ENCODE results near the gene SERPINE1. TPM values are rescaled to one million over a fixed set of nuclear protein-coding genes. Genes with fewer than 3 reads are reported as not detected.
A peak's percentile ranks its signal among the peaks of the same experiment; 100 is the strongest.

The SERPINE1 gene
- total RNA-seq, 1 donor from 2014 or later: not detected

GRCh38 chr7:101096331-101096956 is 30.5 kb upstream of the SERPINE1 start:
- Mint-ChIP-seq H3K9me3 (no peaks in the 10 kb centered on the region), H3K27ac (no peak overlapping the region), H3K4me3 (no peak overlapping the region), H3K27me3 (peaks cover 13% of the 10 kb centered on the region), H3K36me3 (ENCODE audit: low read depth) (peaks cover 17% of the 10 kb centered on the region), H3K4me1 (no peaks in the 10 kb centered on the region)
- ATAC-seq (ENCODE audit: low read depth): no peak
- ChIA-PET CTCF (no interaction called here), POLR2A (interaction anchor here (0.7 kb wide), 1 partner anchor 39 kb away, joined by 3 read pairs; no protein-coding TSS in a partner anchor)
- no peak for TF ChIP-seq CTCF (IDR thresholded peaks at IDR 0.05)
- DNase-seq: no peak
- intact Hi-C loops (cut with micrococcal nuclease): no loop called here

GRCh38 chr7:101096957-101097347 is 30.0 kb upstream of the SERPINE1 start:
- ATAC-seq (ENCODE audit: low read depth) (no peak), DNase-seq (no peak)
- ChIA-PET POLR2A (no interaction called here), CTCF (no interaction called here)
- Mint-ChIP-seq H3K9me3 (no peaks in the 10 kb centered on the region), H3K4me3 (no peak overlapping the region), H3K4me1 (no peaks in the 10 kb centered on the region), H3K27me3 (peaks cover 18% of the 10 kb centered on the region), H3K36me3 (ENCODE audit: low read depth) (peaks cover 12% of the 10 kb centered on the region), H3K27ac (no peak overlapping the region)
- intact Hi-C loops (cut with micrococcal nuclease): loop anchor here (1.0 kb wide), 1 partner anchor 20 kb away; no protein-coding TSS in a partner anchor
- no peak for TF ChIP-seq CTCF (IDR thresholded peaks at IDR 0.05)

GRCh38 chr7:101097561-101097960 is 29.3 kb upstream of the SERPINE1 start:
- Mint-ChIP-seq H3K36me3 (ENCODE audit: low read depth) (peaks cover 10% of the 10 kb centered on the region), H3K27ac (no peak overlapping the region), H3K27me3 (peaks cover 19% of the 10 kb centered on the region), H3K9me3 (no peaks in the 10 kb centered on the region), H3K4me1 (no peaks in the 10 kb centered on the region), H3K4me3 (no peak overlapping the region)
- DNase-seq: no peak
- ATAC-seq (ENCODE audit: low read depth): no peak
- no peak for TF ChIP-seq CTCF (IDR thresholded peaks at IDR 0.05)
- intact Hi-C loops (cut with micrococcal nuclease): loop anchor here (1.0 kb wide), 1 partner anchor 20 kb away; no protein-coding TSS in a partner anchor
- ChIA-PET CTCF (no interaction called here), POLR2A (no interaction called here)

GRCh38 chr7:101099969-101100781 is 26.7 kb upstream of the SERPINE1 start:
- intact Hi-C loops (cut with micrococcal nuclease): loop anchor here (1.0 kb wide), 1 partner anchor 38 kb away; no protein-coding TSS in a partner anchor
- no peak for DNase-seq
- peak; percentile 28 for ATAC-seq (ENCODE audit: low read depth)
- Mint-ChIP-seq H3K36me3 (ENCODE audit: low read depth) (no peaks in the 10 kb centered on the region), H3K4me3 (no peak overlapping the region), H3K27ac (no peak overlapping the region), H3K27me3 (peaks cover 33% of the 10 kb centered on the region), H3K9me3 (no peaks in the 10 kb centered on the region), H3K4me1 (no peaks in the 10 kb centered on the region)
- no peak for TF ChIP-seq CTCF (IDR thresholded peaks at IDR 0.05)
- POLR2A ChIA-PET: interaction anchor here (0.7 to 0.9 kb wide), 2 partner anchors 10 to 151 kb away, joined by 3 to 4 read pairs; no protein-coding TSS in a partner anchor
- CTCF ChIA-PET: no interaction called here

Data from activated B cell treated with CpG ODN at 0.5 μM for 24 hours (primary cell).